Smooth muscle cell of the coronary artery (primary cell): ENCODE measurements around the gene AMBN. TPM values are rescaled to one million over a fixed set of nuclear protein-coding genes. Genes with fewer than 3 reads are reported as not detected.

ENCODE experiments used
- total RNA-seq: library from RNA; depleted of rRNA; stranded (reverse); fragments of >200 nt; gene quantifications from 2 replicates; pipeline ENCODE4 v1.2.3, GENCODE V29; 2014; ENCODE audit warnings: low replicate concordance

The AMBN gene
- total RNA-seq, result not detected in 2 replicates

GRCh38 chr4:70591955-70592582 is at the start of gene AMBN:
Gene AMBN, plus strand, starts transcription at chr4:70592256. Its CDS starts 103 bp downstream, at chr4:70592359.

GRCh38 chr4:70628444-70628843 is 36.4 kb downstream of the AMBN start, which contains the start of gene ENAM:
Gene ENAM, plus strand, starts transcription at chr4:70628744. Its CDS starts 757 bp downstream, at chr4:70629501.

Other genes starting within 250 kb of the AMBN start
- gene SMR3A, start 231.5 kb upstream of the AMBN start, total RNA-seq, result not detected in 2 replicates
- not detected in 2 replicates for gene SMR3B, start 209.1 kb upstream of the AMBN start, total RNA-seq
- gene OPRPN, start 194.3 kb upstream of the AMBN start, total RNA-seq, result not detected in 2 replicates
- gene MUC7, start 120.1 kb upstream of the AMBN start, total RNA-seq, result not detected in 2 replicates
- gene AMTN, start 73.7 kb upstream of the AMBN start, total RNA-seq, result 1.1 TPM in 1 of 2 replicates, not detected in the other
- not detected in 2 replicates for gene ENAM, start 36.5 kb downstream of the AMBN start, total RNA-seq
- gene JCHAIN, start 74.3 kb downstream of the AMBN start, total RNA-seq, result 1.1 TPM in 1 of 2 replicates, not detected in the other
- 17.0 and 20.1 TPM in 2 replicates for gene UTP3, start 96.3 kb downstream of the AMBN start, total RNA-seq
- gene RUFY3, start 129.7 kb downstream of the AMBN start, total RNA-seq, result 29.8 and 50.7 TPM in 2 replicates
- 83.0 and 85.9 TPM in 2 replicates for gene GRSF1, start 247.6 kb downstream of the AMBN start, total RNA-seq